HEK293 (cell line): ENCODE results near the gene MFAP5.

ENCODE experiments used
- CTCF ChIA-PET: fragments of 350-600 bp; formaldehyde crosslinking; extraction: SDS; loops from one replicate; lab custom pipeline; 2021; ENCODE audit warnings: antibody characterized with exemption; lab: Yijun Ruan, JAX
- POLR2A ChIA-PET: fragments of 300-600 bp; formaldehyde crosslinking; extraction: SDS; loops from one replicate; lab custom pipeline; 2020; ENCODE audit warnings: antibody characterized with exemption, inconsistent platforms; lab: Yijun Ruan, JAX
- H3K27ac ChIP-seq: fragments of 200-500 bp; sonication (Bioruptor generic); 2 replicates; pipeline ENCODE4 v1.5.1; 2014; ENCODE audit warnings: low read depth, low read length, control low read depth, inconsistent platforms; ENCODE audit errors: extremely low read depth
- H3K36me3 ChIP-seq, 2 experiments: fragments of 200-500 bp in 1 of 2; sonication (Bioruptor generic) in 1 of 2; 1 replicate in 1 of 2; 2 replicates in 1 of 2; pipeline ENCODE4 v1.5.1; 2014 to 2017; ENCODE audit warnings: inconsistent platforms in 2 of 2, low read length in 2 of 2; ENCODE audit not compliant: control insufficient read depth in 2 of 2, insufficient read depth in 1 of 2
- H3K4me1 ChIP-seq: fragments of 200-500 bp; sonication (Bioruptor generic); 2 replicates; pipeline ENCODE4 v1.5.1; 2014; ENCODE audit warnings: mild to moderate bottlenecking, low read length, inconsistent platforms; ENCODE audit not compliant: control insufficient read depth, insufficient read depth
- H3K4me3 ChIP-seq: 2 replicates; pipeline ENCODE4 v1.5.1; 2011; ENCODE audit warnings: low read depth, mild to moderate bottlenecking, control low read depth, low read length, moderate library complexity
- H3K9me3 ChIP-seq: fragments of 200-500 bp; sonication (Bioruptor generic); 2 replicates; pipeline ENCODE4 v1.5.1; 2014; ENCODE audit warnings: low read depth, low read length, inconsistent platforms; ENCODE audit not compliant: control insufficient read depth, insufficient read depth
- GFI1B ChIP-seq: fragments of 450-650 bp; formaldehyde crosslinking; IDR thresholded peaks from 2 replicates; pipeline ENCODE4 v1.5.1; 2016; ENCODE audit warnings: missing biosample characterization, missing genetic modification characterization
- GLI4 ChIP-seq: fragments of 450-650 bp; formaldehyde crosslinking; IDR thresholded peaks from 2 replicates; pipeline ENCODE4 v1.5.1; 2016; ENCODE audit warnings: missing biosample characterization, missing genetic modification characterization
- KLF16 ChIP-seq: fragments of 450-650 bp; formaldehyde crosslinking; IDR thresholded peaks from 2 replicates; pipeline ENCODE4 v1.5.1; 2017; ENCODE audit warnings: missing biosample characterization, missing genetic modification characterization
- KLF8 ChIP-seq: fragments of 450-650 bp; formaldehyde crosslinking; IDR thresholded peaks from 2 replicates; pipeline ENCODE4 v1.5.1; 2016; ENCODE audit warnings: missing biosample characterization, missing genetic modification characterization
- TRIM28 ChIP-seq: IDR thresholded peaks from 2 replicates; pipeline ENCODE4 v1.6.1; 2011; ENCODE audit warnings: low read length, control low read depth, borderline replicate concordance
- ZBTB44 ChIP-seq: fragments of 450-650 bp; IDR thresholded peaks from 2 replicates; pipeline ENCODE4 v1.5.1; 2018; ENCODE audit warnings: missing biosample characterization, mild to moderate bottlenecking, missing genetic modification characterization
- ZBTB49 ChIP-seq: fragments of 450-650 bp; formaldehyde crosslinking; IDR thresholded peaks from 2 replicates; pipeline ENCODE4 v1.5.1; 2016; ENCODE audit warnings: missing biosample characterization, missing genetic modification characterization, low read depth
- ZNF202 ChIP-seq: fragments of 450-650 bp; formaldehyde crosslinking; IDR thresholded peaks from 2 replicates; pipeline ENCODE4 v1.5.1; 2016; ENCODE audit warnings: missing biosample characterization, missing genetic modification characterization, borderline replicate concordance
- ZNF274 ChIP-seq, 2 experiments: fragments of 200-500 bp in 1 of 2; fragments of 450-650 bp in 1 of 2; sonication (Bioruptor generic) in 1 of 2; formaldehyde crosslinking in 1 of 2; IDR thresholded peaks; 2 replicates each; pipeline versions ENCODE4 v1.5.1 to v1.6.1; 2014 to 2016; ENCODE audit warnings: borderline replicate concordance in 1 of 2, inconsistent platforms in 1 of 2, low read length in 1 of 2, missing biosample characterization in 1 of 2, missing genetic modification characterization in 1 of 2
- ZNF292 ChIP-seq: fragments of 450-650 bp; formaldehyde crosslinking; IDR thresholded peaks from 2 replicates; pipeline ENCODE4 v1.5.1; 2016; ENCODE audit warnings: low read depth, missing biosample characterization, missing genetic modification characterization, borderline replicate concordance
- ZNF350 ChIP-seq: fragments of 450-650 bp; formaldehyde crosslinking; IDR thresholded peaks from 2 replicates; pipeline ENCODE4 v1.5.0; 2017; ENCODE audit warnings: missing biosample characterization, mild to moderate bottlenecking, missing genetic modification characterization
- ZNF404 ChIP-seq: fragments of 450-650 bp; formaldehyde crosslinking; IDR thresholded peaks from 2 replicates; pipeline ENCODE4 v1.5.1; 2017; ENCODE audit warnings: missing biosample characterization, missing genetic modification characterization
- ZNF416 ChIP-seq: fragments of 450-650 bp; formaldehyde crosslinking; IDR thresholded peaks from 2 replicates; pipeline ENCODE4 v1.5.1; 2016; ENCODE audit warnings: missing biosample characterization, missing genetic modification characterization
- ZNF514 ChIP-seq: fragments of 450-650 bp; formaldehyde crosslinking; IDR thresholded peaks from 2 replicates; pipeline ENCODE4 v1.5.1; 2016; ENCODE audit warnings: missing biosample characterization, missing genetic modification characterization
- ZNF561 ChIP-seq: fragments of 450-650 bp; IDR thresholded peaks from 2 replicates; pipeline ENCODE4 v1.5.1; 2018; ENCODE audit warnings: missing biosample characterization, missing genetic modification characterization, borderline replicate concordance
- ZNF600 ChIP-seq: fragments of 450-650 bp; formaldehyde crosslinking; IDR thresholded peaks from 2 replicates; pipeline ENCODE4 v1.5.1; 2016; ENCODE audit warnings: missing biosample characterization, missing genetic modification characterization
- ZNF658 ChIP-seq: fragments of 450-650 bp; formaldehyde crosslinking; IDR thresholded peaks from 2 replicates; pipeline ENCODE4; 2016; ENCODE audit warnings: missing biosample characterization, missing genetic modification characterization
- ZNF670 ChIP-seq: fragments of 450-650 bp; formaldehyde crosslinking; IDR thresholded peaks from 2 replicates; pipeline ENCODE4 v1.5.1; 2016; ENCODE audit warnings: missing biosample characterization, missing genetic modification characterization, low read depth
- ZNF701 ChIP-seq: fragments of 450-650 bp; formaldehyde crosslinking; IDR thresholded peaks from 2 replicates; pipeline ENCODE4 v1.5.1; 2016; ENCODE audit warnings: missing biosample characterization, missing genetic modification characterization
- ZNF707 ChIP-seq: fragments of 450-650 bp; formaldehyde crosslinking; IDR thresholded peaks from 2 replicates; pipeline ENCODE4 v1.5.1; 2016; ENCODE audit warnings: missing biosample characterization, missing genetic modification characterization
- ZSCAN23 ChIP-seq: fragments of 450-650 bp; formaldehyde crosslinking; IDR thresholded peaks from 2 replicates; pipeline ENCODE4 v1.5.1; 2016; ENCODE audit warnings: missing biosample characterization, missing genetic modification characterization
- ZXDB ChIP-seq: fragments of 450-650 bp; formaldehyde crosslinking; IDR thresholded peaks from 2 replicates; pipeline ENCODE4 v1.5.1; 2016; ENCODE audit warnings: missing biosample characterization, missing genetic modification characterization
- TF ChIP-seq, protein P1 (sequence below): fragments of 450-650 bp; formaldehyde crosslinking; IDR thresholded peaks from 2 replicates; pipeline ENCODE4 v1.5.1; 2016; ENCODE audit warnings: missing biosample characterization, missing genetic modification characterization

Gene MFAP5

GRCh38 chr12:8665759-8666158 lies 3.1 kb upstream of the MFAP5 start:
- H3K4me3 ChIP-seq, result no peak overlapping the region
- TF ChIP-seq, protein P1, sequence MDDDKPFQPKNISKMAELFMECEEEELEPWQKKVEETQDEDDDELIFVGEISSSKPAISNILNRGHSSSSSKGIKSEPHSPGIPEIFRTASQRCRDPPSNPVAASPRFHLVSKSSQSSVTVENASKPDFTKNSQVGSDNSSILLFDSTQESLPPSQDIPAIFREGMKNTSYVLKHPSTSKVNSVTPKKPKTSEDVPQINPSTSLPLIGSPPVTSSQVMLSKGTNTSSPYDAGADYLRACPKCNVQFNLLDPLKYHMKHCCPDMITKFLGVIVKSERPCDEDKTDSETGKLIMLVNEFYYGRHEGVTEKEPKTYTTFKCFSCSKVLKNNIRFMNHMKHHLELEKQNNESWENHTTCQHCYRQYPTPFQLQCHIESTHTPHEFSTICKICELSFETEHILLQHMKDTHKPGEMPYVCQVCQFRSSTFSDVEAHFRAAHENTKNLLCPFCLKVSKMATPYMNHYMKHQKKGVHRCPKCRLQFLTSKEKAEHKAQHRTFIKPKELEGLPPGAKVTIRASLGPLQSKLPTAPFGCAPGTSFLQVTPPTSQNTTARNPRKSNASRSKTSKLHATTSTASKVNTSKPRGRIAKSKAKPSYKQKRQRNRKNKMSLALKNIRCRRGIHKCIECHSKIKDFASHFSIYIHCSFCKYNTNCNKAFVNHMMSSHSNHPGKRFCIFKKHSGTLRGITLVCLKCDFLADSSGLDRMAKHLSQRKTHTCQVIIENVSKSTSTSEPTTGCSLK (tag by site-specific recombination), result no peak
- TF ChIP-seq, all 188 proteins: peak for 0
- H3K36me3 ChIP-seq, result no peaks in the 10 kb centered on the region
- POLR2A ChIA-PET, result no interaction called here
- no peak overlapping the region for H3K27ac ChIP-seq
- H3K9me3 ChIP-seq, result no peaks in the 10 kb centered on the region
- H3K4me1 ChIP-seq, result no peaks in the 10 kb centered on the region
- CTCF ChIA-PET, result interaction anchor here (0.6 to 0.9 kb wide), 2 partner anchors 11 to 254 kb away, joined by 3 to 4 read pairs; no protein-coding TSS in a partner anchor

DNA sequence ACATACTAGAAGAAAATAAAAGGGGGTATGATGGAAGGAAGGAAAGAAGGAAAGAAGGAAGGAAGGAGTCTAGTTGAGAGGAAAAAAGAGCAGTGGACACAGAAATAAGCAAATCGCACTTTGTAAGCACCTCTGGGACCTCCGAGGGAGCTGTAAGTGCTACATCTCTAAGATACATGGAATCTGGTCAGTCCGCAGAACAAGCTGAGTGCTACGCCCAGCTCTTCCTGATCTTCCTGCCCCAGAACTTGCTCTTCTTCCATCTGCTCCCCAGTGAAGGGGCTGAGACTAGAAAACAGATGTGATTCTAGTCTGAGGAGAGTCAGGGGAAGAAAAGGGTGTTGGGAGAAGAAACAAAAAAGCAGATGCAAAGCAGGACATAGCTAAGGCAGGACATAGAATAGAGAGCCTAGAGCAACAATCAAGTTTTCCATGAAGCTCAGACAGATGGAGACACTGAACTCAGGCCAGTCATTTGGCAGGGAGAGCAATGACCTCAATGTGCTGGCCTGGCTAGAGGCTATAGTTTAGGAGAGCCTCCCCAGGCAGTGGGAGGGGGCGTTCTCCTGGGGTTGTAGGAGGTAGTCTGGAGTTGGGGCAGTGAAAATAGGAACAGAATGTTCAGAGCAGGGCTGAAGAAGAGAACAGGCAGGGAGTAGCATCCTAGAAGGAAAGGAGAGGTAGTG lies 1.7 kb upstream of the MFAP5 start:
- Histone ChIP-seq H3K36me3 (no peaks in the 10 kb centered on the region), H3K4me3 (no peak overlapping the region), H3K9me3 (no peaks in the 10 kb centered on the region), H3K27ac (no peak overlapping the region), H3K4me1 (no peaks in the 10 kb centered on the region)
- TF ChIP-seq ZNF658 (no peak), ZSCAN23 (tag by site-specific recombination) (no peak), GFI1B (no peak), ZNF404 (tag by site-specific recombination) (no peak), ZNF350 (no peak)
- ChIA-PET POLR2A (no interaction called here), CTCF (no interaction called here)

- CTCF ChIA-PET, result interaction anchor here (0.7 to 2.6 kb wide), 4 partner anchors 15 to 388 kb away, joined by 3 to 9 read pairs (median 5); no protein-coding TSS in a partner anchor
- TF ChIP-seq ZNF202 (tag by site-specific recombination), result no peak
- no peak for TF ChIP-seq ZNF707
- no peak for TF ChIP-seq ZNF600
- TF ChIP-seq GLI4, result no peak
- no peak for TF ChIP-seq ZNF670 (tag by site-specific recombination)
- no peak for TF ChIP-seq ZNF350
- no peaks in the 10 kb centered on the region for H3K4me1 ChIP-seq
- POLR2A ChIA-PET, result no interaction called here
- H3K9me3 ChIP-seq, result no peaks in the 10 kb centered on the region
- no peaks in the 10 kb centered on the region for H3K36me3 ChIP-seq
- H3K27ac ChIP-seq, result no peak overlapping the region
- H3K4me3 ChIP-seq, result no peak overlapping the region
Observed at GRCh38 chr12:8661751-8662150, 875 bp downstream of the MFAP5 start.

DNA sequence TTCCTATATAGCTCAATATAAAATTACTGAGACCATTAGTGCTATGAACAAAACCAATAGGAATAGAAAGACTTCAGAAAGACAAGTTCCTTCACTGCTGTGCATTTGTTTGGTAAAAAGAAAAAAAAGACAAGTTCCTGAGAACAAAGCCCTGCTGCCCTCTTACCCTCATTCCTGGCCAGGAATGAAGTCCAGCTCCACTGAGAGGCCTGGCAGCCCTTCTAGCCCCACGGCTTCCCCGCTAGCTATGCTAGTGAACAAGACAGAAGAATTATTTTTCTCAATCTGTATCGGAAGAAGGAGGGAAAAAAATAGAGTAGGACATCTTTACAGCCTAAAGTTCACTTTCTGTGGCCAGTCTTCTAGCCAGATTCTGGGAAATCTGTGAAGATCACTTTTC lies 1.6 kb downstream of the MFAP5 start:
- H3K4me1 ChIP-seq, result no peaks in the 10 kb centered on the region
- no peak overlapping the region for H3K27ac ChIP-seq
- H3K4me3 ChIP-seq, result no peak overlapping the region
- CTCF ChIA-PET, result interaction anchor here (0.7 to 2.6 kb wide), 4 partner anchors 21 to 389 kb away, joined by 4 to 9 read pairs (median 6); no protein-coding TSS in a partner anchor
- no peaks in the 10 kb centered on the region for H3K9me3 ChIP-seq
- no peaks in the 10 kb centered on the region for H3K36me3 ChIP-seq
- POLR2A ChIA-PET, result interaction anchor here (0.6 kb wide), 1 partner anchor 33 kb away, joined by 3 read pairs; no protein-coding TSS in a partner anchor
- TF ChIP-seq ZBTB44 (tag by site-specific recombination) (no peak), KLF16 (tag by site-specific recombination) (no peak), ZXDB (tag by site-specific recombination) (no peak), KLF8 (tag by site-specific recombination) (no peak), ZBTB49 (no peak), ZNF404 (tag by site-specific recombination) (no peak), ZNF292 (tag by site-specific recombination) (no peak), ZNF561 (tag by site-specific recombination) (no peak), ZNF416 (tag by site-specific recombination) (no peak), ZNF514 (tag by site-specific recombination) (no peak), TRIM28 (no peak), ZNF274 (IDR thresholded peaks at IDR 0.05; ENCODE audit: low read length) (no peak), ZNF274 (tag by site-specific recombination; IDR thresholded peaks at IDR 0.05; ENCODE audit: borderline replicate concordance) (no peak), ZNF701 (tag by site-specific recombination) (no peak)
